Pons (tissue), 1 donor: ENCODE results near the gene AXL.
"Not testable (repeated sequence)": the region's sequence is repeated elsewhere in the genome, so short reads cannot be mapped to it uniquely, and the experiment has no call there.

Experiments used
- DNase-seq: peaks from one replicate; pipeline ENCODE4 v3.0.0-alpha.2; 2016; ENCODE audit warnings: low spot score

The AXL gene

DNA sequence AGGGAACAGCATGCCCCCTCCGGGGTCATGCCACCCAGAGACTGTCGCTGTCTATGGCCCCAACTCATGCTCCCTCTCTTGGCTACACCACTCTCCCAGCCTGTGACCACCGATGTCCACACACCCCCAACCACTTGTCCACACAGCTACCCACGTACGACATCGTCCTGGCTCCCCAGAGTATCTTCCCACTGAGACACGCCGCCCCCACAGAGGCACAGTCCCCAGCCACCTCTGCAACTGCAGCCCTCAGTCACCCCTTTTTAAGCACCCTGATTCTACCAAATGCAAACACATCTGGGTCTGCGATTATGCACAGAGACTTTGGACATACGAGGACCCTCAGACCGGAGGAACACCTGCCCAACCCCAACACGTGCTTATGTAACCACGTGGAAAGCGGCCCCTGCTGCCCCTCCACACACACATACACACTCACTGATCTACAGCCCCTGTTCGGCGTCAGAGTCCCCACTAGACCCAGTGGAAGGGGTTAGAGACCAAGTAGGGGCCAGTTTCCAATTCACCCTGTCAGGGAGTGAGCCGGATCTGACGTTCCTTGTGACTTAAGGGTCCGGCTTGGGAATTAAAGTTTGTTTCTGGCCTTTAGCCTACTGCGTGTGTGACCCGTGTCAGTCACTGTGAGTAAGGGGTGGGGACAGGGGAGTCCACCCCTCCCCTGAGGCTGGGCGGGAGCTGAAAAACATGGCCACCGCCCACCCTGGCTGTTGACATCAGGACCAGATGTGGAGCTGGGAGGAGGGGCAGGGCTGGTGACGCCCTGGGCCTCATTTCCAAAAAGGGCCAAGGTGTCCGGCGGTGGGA lies 11.9 kb upstream of the AXL start:
- DNase-seq: no peak

DNA sequence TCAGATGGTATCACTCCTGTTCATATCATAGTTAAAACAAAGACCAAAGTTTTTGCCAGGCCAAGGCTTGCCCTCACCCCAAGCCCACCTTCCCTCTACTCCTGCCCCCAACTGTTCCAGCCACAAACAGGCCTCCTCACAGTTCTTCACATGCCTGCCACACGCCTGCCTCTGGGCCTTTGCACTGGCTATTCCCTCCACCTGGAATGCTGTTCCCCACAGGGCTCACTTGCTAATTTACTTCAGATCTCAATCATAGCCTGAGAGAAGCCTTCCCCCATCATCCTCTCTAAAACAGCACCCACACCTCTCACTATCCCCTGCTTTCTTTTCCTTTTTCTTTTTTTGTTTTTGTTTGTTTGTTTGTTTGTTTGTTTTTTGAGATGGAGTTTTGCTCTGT lies 4.9 kb upstream of the AXL start:
- no peak for DNase-seq

DNA sequence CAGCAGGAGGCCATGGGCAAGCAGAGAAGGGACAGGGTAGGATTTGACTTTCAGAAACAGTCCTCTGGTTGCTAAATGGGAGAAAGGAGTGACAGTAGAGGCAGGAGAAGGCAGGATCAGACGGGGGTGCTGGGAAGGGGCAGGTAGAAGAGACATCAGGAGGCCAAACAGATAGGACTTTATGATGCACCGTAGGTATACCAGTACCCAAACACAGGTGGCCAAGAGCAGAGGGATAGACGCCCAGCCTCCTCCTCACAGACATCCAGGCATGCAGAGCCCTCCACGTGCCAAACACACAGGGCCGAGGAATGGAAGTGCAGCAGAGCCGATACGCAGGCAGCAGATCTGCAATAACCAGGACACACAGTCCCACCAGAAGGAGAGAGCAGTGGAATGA lies 1.3 kb upstream of the AXL start:
- no peak for DNase-seq

DNA sequence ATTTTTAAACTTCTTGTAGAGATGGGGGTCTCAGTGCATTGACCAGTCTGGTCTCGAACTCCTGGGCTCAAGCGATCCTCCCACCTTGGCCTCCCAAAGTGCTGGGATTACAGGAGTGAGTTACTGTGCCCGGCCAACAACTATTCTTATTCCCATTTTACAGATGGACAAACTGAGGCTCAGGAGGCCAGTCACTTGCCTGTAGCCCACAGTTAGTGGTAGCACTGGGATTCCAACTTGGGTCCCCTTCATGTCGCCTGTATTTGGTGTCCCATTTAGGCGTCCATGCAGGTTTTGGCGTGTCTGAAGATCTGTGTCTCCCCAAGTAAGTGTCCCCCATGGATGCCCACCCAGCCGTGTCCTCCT lies 791 bp upstream of the AXL start:
- DNase-seq: no peak

DNA sequence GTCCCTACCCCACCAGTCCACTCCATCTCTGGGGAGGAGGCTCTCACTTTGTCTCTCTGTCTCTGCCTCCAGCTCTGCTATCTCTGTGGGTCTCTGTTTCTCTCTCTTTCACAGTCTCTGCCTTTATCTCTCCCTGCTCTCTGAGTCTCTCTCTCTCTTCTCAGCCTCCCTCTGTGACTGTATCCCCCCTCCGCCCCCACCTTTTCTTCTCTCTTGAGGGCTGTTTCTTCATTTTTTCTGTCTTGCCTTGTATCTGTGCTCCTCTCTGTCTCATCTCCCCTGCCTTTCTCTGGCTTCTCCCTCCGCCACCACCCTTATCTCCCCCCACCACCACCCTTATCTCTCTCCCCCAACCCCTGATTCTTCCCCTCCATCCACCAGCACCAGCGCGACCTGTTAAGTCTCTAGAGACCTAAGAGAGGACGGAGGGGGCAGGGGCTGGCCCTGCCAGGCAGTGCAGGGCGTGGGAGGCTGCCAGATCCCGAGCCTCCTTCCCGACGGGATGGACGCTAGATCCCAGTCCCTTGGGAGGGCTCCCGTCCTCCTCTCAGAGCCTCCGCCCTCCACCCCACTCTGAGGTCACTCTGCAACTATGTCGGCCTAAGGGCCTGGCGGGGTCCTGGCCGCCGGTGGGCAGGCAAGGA lies 1.0 kb downstream of the AXL start:
- no peak for DNase-seq

DNA sequence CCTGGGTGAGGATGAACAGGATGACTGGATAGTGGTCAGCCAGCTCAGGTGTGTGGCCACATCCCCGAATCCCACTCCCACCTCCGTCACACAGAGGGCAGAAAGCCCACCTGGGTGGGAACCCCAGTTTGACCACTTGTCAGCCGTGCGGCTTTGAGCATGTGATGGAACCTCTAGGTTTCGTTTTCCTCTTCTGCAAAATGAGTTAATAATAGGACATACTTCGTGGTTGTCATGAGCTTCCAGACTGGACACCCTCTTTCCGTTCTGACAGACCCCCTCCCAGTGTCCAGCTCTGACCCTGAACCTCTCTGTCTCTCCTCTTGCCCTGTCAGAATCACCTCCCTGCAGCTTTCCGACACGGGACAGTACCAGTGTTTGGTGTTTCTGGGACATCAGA lies 1.8 kb downstream of the AXL start:
- no peak for DNase-seq

DNA sequence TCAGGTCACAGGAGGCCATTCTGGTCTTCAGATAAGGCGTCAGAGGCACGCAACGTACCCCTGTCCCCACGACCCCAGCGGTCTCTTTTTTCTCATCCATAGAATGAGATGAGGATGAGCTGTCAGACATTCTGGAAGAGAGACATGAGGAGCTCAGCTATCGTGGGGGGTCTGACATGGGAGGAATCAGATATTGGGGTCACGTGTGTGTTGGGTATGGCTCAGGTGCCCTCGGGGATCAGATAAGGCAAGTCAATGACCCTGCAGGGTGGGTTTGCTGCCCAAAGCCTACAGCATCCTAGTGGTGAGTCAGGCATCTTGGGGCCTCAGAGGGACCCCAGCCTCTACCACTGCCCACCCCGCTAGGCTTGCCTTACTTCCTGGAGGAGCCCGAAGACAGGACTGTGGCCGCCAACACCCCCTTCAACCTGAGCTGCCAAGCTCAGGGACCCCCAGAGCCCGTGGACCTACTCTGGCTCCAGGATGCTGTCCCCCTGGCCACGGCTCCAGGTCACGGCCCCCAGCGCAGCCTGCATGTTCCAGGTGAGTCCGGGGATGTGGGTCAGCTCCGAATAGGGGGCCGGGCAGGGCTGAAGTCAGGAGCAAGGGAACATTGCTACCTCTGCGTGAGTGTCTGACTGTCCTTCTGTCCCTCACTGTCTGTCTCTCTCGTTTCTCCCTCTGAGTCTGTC lies 2.6 kb downstream of the AXL start:
- no peak for DNase-seq

DNA sequence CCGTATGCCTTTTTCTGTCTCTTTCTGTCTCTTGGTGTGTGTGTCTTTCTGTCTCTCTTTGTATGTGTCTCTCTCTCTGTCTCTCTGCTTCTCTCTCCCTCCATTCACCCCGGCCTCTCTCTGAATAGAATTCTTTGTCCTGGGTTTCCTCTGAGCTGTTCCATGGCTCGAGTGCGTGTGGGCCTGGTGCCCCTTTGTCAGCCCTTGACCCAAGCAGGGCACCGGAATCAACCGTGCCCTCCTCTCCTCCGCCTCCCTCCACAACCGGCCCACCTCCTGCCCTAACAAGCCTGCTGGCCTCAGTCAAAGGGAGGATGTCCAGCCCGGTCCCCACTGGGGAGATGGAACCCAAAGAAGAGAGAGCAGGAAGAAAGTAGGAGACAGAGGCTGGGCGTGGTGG lies 3.2 kb downstream of the AXL start:
- peak; percentile 52 for DNase-seq

DNA sequence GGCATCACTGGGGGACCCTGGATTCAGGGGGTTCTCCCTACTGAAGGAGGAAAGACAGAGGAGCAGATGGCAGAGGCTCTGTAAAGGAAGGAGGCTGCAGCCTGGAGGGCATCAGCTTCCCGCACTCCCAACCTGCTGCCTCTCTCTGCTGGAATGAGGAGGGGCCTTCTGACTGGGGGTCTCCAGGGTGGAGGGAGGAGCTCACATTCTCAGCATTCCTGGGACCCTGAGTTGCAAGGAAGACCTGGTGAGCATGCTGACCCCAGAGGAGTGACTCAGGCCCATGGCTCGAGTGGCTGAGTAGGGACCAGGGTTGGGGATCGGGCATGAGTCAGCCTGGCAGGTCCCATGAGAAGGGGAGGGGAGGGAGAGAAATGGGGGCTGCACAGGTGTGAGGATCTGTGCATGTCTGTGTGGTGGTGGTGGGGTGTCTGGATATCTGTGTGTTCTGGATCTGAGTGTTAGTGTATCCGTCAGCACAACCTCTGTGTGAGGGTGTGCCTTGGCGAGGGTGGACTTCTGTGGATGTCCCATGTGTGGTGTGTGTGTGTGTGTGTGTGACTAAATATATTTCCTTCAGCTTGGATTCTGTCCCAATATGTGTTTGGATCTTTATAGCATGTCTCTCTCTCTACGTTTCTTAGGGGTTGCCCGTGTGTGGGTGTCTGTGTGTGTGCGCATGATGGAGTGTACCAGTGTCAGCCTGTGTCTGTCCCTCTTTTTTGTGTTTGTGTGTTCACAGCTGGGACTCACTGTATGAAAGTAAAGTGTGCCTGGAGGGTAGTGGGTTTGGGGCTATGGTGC lies 4.6 kb downstream of the AXL start:
- DNase-seq: no peak

DNA sequence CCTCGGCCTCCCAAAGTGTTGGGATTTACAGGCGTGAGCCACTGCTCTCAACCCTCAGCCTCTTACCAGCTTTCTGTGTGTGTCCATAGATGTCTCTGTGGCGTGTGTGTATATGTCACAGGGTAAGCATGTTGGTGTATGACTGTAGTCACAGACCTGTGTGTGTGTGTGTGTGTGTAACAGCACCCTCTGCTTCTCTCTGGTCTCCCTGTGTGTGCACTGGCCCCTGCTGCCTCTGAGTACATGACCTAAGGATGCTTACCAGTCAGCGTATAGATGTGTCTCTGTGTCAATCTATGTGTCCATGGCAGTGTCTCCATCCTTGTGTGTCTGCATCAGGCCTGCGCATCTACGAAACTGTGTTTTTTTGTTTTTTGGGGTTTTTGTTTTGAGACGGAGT lies 5.6 kb downstream of the AXL start:
- no peak for DNase-seq

DNA sequence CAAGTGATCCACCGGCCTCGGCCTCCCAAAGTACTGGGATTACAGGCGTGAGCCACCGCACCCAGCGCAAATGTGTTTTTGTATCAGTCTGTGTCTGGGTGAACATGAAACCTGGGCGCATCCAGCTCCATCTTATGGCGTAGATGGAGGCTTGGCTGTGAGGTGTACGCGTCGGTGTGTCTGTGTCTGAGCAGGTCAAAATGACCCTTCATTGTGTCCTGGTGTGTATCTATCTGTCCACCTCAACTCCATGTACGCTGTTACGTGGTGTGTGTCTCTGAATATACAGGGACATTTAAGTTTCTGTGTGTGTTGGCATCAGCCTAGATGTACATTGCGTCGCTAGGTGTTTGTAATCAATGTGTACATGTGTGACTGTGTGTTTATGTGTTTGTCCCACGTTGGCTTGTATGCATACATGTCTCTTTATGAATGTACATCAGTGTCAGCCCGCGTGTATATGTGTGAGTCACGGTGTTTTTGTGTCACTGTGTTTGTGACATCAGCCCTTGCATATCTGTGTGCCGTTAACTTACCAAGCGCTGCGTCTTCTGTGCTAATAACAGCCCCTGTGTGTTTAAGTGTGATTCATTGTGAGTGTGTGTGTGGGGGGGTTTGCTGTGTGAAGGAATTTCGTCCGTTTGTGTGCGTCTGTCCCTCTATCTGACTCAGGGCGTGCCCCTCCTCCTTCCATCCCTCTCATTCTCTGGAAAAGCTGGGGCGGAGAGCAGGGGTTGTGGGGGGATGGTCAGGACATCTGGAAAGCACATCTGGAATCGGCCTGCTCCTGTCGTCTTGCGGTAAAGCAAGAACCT lies 6.4 kb downstream of the AXL start:
- DNase-seq: no peak

DNA sequence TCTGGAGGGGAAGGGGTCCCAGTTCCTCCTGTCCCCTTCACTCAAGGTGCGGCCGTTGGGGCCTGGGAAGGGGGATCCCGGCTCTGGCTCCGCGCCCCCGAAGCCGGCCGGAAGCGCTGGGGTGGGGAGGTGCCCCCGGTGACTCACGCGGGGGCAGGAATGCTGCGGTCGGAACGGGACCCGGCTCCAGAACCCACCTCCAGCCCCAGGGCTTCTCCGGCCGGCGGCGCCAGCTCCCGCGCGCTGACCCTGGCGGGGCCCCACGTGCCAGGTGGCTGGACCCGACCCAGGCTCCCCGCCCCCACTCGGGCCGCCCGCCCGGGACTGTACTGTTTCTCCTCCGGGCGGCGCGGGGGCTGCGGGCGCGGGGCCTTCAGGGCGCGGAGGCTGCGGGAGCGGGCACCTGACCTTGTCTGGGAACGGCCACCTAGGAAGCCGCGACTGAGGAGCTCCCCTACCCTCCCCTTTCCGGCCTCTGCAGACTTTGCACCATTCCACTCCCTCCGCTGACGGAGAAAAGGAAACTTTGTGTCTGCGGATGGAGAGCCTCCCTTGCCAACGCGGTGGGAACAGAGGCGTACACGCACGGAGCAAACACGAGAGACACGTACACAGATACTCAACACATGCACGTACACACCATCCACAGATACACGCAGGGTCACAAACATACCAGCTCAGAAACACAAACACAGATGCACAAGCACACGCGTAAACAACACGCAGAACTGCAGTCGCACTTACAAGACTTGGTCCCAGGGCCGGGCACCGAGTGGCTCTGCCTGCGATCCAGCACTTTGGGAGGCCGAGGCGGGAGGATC lies 7.2 kb downstream of the AXL start:
- DNase-seq: no peak

DNA sequence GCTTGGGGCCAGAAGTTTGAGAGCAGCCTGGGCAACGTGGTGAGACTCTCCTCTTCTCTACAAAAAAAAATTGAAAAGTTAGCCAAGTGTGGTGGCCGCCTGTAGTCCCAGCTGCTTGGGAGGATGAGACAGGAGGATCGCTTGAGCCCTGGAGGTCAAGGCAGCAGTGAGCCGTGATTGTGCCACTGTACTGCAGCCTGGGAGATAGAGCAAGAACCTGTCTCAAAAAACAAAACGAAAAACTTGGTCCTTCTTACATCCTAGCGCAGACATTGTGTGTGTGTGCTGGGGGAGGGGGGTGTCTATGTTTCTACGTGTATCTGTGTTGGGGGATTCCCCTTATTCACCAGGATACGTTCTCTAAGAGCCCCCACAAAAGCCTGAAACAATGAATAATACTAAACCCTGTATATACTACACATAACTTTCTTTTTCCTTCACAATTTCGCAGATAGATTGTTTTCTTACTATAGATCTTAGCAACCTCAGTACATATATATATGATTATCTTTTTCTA lies 7.9 kb downstream of the AXL start:
- no peak for DNase-seq

DNA sequence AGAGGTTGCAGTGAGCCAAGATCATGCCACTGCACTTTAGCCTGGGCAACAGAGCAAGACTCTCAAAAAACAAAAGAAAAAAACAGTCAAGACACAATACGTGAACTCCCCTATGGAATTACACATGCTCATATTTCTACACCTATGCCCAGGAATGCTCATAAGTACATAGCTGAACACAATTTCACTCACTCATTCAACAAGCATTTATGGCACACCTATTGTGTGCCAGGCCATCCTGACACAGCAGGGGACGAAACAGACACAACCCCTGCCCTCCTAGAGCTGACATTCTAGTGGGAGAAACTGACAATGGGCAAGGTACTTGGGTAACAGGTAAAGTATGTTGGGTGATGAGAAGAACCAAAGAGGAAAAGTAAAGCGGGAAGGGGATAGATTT lies 9.5 kb downstream of the AXL start:
- no peak for DNase-seq

DNA sequence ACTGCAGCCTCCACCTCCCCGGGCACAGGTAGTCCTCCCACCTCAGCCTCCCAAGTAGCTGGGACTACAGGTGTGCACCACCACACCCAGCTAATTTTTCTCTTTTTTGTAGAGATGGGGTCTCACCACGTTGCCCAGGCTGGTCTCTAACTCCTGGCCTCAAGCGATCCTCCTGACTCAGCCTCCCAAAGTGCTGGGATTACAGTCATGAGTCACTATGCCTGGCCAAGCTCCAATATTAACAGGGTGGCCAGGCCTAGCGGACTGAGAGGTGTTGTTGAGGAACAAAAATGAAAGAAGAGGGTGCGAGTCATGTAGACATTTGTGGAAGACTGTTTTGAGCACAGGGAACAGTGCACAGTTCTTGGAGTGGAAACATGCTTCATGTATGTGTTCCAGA lies 10.3 kb downstream of the AXL start:
- DNase-seq: not testable (repeated sequence)

DNA sequence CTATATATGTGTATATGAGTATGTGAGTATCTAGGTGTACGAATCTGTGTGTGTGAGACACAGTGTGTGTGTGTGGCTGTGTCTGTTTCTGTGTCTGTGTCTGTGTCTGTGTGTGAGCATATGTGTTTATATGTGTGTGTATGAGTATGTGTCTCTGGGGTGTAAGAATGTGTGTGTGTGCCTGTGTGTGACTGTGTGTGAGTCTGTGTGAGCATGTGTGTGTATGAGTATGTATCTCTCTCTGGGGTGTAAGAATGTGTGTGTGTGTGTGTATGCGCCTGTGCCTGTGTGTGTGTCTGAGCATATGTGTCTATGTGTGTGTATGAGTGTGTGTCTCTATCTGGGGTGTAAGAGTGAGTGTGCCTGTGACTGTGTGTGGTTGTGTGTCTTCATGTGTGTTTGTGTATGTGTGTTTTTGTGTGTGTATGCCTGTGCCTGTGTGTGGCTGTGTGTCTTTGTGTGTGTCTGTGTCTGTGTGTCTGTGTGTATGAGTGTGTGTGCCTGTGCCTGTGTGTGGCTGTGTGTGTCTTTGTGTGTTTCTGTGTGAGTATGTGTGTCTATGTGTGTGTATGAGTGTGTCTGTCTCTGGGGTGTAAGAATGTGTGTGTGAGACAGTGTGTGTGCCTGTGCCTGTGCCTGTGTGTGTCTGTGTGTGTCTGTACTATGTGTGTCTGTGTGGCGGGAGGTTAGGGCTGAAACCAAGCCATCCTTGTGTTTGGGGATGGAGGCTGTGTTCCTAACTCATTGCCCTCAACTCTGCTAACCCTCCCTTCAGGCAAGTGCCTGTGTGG lies 11.2 kb downstream of the AXL start:
- no peak for DNase-seq

DNA sequence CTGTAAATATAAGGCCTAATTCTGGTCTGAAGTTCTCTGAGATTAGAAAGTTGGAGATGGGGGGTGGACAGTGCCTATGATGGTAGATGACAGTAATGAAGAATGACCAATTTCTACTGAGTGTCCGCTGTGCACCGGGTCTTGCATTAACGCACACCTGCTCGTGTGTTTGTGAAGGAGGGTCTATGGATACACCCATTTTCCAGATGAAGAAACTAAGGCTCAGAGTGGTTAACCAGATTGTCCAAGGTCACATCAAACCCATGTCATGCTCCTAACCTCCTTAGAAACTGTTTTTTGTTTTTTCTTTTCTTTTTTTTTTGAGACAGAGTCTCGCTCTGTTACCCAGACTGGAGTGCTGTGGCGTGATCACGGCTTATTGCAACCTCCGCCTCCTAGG lies 13.7 kb downstream of the AXL start:
- DNase-seq: no peak

DNA sequence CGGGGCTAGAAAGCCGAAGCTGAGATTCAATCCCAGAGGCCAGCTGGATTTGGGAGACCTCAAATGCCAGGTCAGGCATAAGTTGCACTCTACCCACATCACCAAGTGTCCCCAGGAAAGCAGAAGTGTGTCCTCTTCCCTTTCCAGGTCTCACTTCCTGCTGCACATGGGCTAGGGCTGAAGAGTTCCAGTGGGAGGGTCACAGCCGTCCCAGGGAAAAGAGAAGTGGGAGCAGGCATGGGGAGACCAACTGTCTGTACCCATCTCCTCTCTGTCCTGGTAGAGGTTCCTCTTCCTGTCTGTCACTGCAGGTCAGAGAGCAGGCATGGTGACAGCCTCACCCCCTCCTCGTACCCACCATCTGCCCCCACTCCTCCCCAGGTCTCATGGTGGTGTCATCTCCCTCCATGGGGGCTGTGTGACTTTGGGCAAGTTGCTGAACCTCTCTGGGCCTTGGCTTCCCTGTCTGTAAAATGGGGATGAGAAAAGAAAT lies 14.8 kb downstream of the AXL start:
- peak; percentile 71 for DNase-seq

DNA sequence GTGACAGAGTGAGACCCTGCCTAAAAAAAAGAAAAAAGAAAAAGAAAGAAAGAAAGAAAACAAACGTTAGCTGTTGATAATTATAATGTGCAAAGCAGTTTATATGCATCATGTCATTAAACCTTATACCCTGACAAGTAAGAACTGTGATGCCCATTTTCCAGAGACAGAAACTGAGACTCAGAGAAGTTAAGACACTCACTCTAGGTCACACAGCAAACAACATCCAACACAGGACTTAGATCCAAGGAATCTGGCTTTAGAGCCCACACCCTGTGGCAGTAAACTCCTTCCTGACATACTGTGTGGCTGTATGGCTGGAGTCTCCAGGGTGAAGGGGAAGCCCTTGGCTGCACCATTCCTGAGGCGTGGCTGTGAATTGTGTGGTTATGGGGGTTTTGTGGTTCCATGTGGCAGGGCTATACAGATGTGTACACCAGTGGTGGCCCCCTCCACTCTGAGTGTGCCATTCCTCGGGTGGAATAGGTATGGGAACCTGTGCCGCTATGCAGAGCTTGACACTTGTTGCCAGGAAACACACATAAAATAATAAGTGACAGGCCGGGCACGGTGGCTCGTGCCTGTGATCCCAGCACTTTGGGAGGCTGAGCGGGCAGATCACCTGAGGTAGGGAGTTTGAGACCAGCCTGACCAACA lies 15.6 kb downstream of the AXL start:
- no peak for DNase-seq
